ENCODE results near the gene HGD. TPM values are rescaled to one million over a fixed set of nuclear protein-coding genes. Genes with fewer than 3 reads are reported as not detected.
A peak's percentile ranks its signal among the peaks of the same experiment; 100 is the strongest.

HGD gene
- total and polyA plus RNA-seq, 4 donors = 1.8 to 2.6 (median 2.3) TPM

GRCh38 chr3:120597445-120598049, 84.5 kb downstream of the HGD start:
- Histone ChIP-seq H3K4me1 (ENCODE audit: control insufficient read depth in 5 of 5, insufficient read depth in 5 of 5, low read length in 5 of 5) (peaks cover 0 to 23% (median 16%) of the 10 kb centered on the region in 5 donors), H3K4me3 (no peak overlapping the region), H3K27ac (ENCODE audit: low read depth in 1 of 2, low read length in 1 of 2) (peak overlapping the region in 1 of 2 donors; percentile 39), H3K9me3 (ENCODE audit: control insufficient read depth in 4 of 4, insufficient read depth in 3 of 4, low read length in 3 of 4) (no peaks in the 10 kb centered on the region), H3K36me3 (ENCODE audit: control insufficient read depth in 4 of 4, insufficient read depth in 4 of 4, low read length in 4 of 4) (peaks cover 7 to 16% (median 12%) of the 10 kb centered on the region in 4 donors), H3K9ac (ENCODE audit: insufficient read depth in 1 of 2, low read length in 2 of 2) (peak overlapping the region in 1 of 2 donors; percentile 54), H3K27me3 (ENCODE audit: control insufficient read depth in 3 of 3, insufficient read depth in 3 of 3, low read length in 2 of 3) (no peaks in the 10 kb centered on the region)
- ATAC-seq (ENCODE audit: insufficient read depth, low FRiP score) (no peak), DNase-seq (no peak)
- WGBS, 2 donors = 23 to 36% methylated on average over 1 of the region's 1 CpG
- no peak for TF ChIP-seq CTCF (IDR thresholded peaks at IDR 0.05; ENCODE audit: control extremely low read depth, extremely low read depth)

- WGBS, 2 donors = 30 to 38% methylated on average over 3 of the region's 3 CpGs
- no peak for TF ChIP-seq CTCF (IDR thresholded peaks at IDR 0.05; ENCODE audit: control extremely low read depth, extremely low read depth)
Measured at GRCh38 chr3:120596853-120597223, 85.2 kb downstream of the HGD start.

GRCh38 chr3:120596116-120596852, 85.8 kb downstream of the HGD start, which contains the start of gene NDUFB4:
Gene NDUFB4, plus strand, starts transcription at chr3:120596336. Its CDS starts 24 bp downstream, at chr3:120596360.
- DNase-seq = peak; percentile 99
- peak; percentile 99 for ATAC-seq (ENCODE audit: insufficient read depth, low FRiP score)
- H3K9me3 ChIP-seq (ENCODE audit: control insufficient read depth in 4 of 4, insufficient read depth in 3 of 4, low read length in 3 of 4) = no peaks in the 10 kb centered on the region
- H3K36me3 ChIP-seq (ENCODE audit: control insufficient read depth in 4 of 4, insufficient read depth in 4 of 4, low read length in 4 of 4) = peaks cover 0 to 13% (median 9%) of the 10 kb centered on the region in 4 donors
- H3K4me1 ChIP-seq (ENCODE audit: control insufficient read depth in 5 of 5, insufficient read depth in 5 of 5, low read length in 5 of 5) = peaks cover 0 to 22% (median 16%) of the 10 kb centered on the region in 5 donors
- 0% methylated on average over 51 to 53 of the region's 53 CpGs for WGBS, 2 donors
- peak within 1 kb of the TSS; percentile 86 for H3K4me3 ChIP-seq
- H3K27me3 ChIP-seq (ENCODE audit: control insufficient read depth in 3 of 3, insufficient read depth in 3 of 3, low read length in 2 of 3) = no peaks in the 10 kb centered on the region
- TF ChIP-seq CTCF (IDR thresholded peaks at IDR 0.05; ENCODE audit: control extremely low read depth, extremely low read depth) = no peak
- peak within 1 kb of the TSS; percentile 86 to 95 for H3K27ac ChIP-seq (ENCODE audit: low read depth in 1 of 2, low read length in 1 of 2)
- peak within 1 kb of the TSS; percentile 95 to 98 for H3K9ac ChIP-seq (ENCODE audit: insufficient read depth in 1 of 2, low read length in 2 of 2)

More at GRCh38 chr3:120596853-120597223, 85.2 kb downstream of the HGD start:
- Histone ChIP-seq H3K27me3 (ENCODE audit: control insufficient read depth in 3 of 3, insufficient read depth in 3 of 3, low read length in 2 of 3) (no peaks in the 10 kb centered on the region), H3K9me3 (ENCODE audit: control insufficient read depth in 4 of 4, insufficient read depth in 3 of 4, low read length in 3 of 4) (no peaks in the 10 kb centered on the region), H3K9ac (ENCODE audit: insufficient read depth in 1 of 2, low read length in 2 of 2) (peak overlapping the region; percentile 95 to 98), H3K36me3 (ENCODE audit: control insufficient read depth in 4 of 4, insufficient read depth in 4 of 4, low read length in 4 of 4) (peaks cover 1 to 13% (median 10%) of the 10 kb centered on the region in 4 donors), H3K4me3 (peak overlapping the region; percentile 86), H3K4me1 (ENCODE audit: control insufficient read depth in 5 of 5, insufficient read depth in 5 of 5, low read length in 5 of 5) (peaks cover 0 to 22% (median 16%) of the 10 kb centered on the region in 5 donors), H3K27ac (ENCODE audit: low read depth in 1 of 2, low read length in 1 of 2) (peak overlapping the region; percentile 84 to 95)
- ATAC-seq (ENCODE audit: insufficient read depth, low FRiP score) (no peak), DNase-seq (no peak)

All from lung (tissue), 12 donors.